ENCODE results near the gene MPO.

Gene MPO

DNA sequence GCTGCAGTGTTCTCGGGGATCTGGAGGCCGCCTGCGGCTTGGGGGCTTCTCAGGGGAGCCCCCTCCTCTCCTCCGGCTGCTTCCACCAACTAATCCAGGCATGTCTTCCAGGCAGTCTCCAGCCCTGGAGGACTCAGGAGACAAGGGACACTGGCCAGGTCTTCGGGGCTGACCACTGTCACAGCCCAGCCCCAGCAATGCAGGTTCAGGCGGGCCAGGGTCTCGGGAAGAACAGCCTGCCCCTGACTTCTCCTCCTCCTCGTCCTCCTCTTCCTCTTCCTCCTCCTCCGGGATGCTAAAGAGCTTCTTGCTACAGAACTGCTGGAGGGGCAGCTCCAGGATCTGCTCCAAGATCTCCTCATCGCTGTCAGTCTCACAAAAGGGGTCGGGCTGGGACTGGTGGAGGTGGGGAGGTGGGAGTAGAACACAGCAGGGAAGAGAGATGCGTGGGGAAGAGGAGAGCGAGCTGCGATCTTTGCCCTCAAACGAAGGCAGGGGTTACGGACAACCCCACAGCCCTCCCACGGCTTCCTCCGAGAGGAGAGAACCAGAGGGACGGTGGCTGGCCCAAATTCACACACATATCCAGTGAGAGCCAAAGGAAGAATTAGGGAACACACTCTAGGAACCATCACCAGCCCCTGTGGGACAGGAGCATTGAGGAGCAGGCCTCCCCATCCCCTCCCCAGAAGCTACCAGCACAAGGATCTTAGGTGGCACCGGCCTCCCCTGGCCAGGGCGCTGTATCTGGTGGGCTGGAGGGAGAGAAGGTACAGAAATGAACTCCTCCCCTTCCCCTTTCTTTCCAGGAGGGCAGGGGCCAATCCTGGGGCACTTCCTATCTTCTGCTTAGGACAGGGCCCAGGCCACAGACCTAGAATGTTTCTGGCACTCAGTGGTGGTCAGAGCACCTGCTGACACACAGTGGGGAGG is 28.5 kb upstream of the MPO start:
- H3K4me3 ChIP-seq (ENCODE audit: low read depth, low read length): no peak overlapping the region
- TF ChIP-seq, protein P1, sequence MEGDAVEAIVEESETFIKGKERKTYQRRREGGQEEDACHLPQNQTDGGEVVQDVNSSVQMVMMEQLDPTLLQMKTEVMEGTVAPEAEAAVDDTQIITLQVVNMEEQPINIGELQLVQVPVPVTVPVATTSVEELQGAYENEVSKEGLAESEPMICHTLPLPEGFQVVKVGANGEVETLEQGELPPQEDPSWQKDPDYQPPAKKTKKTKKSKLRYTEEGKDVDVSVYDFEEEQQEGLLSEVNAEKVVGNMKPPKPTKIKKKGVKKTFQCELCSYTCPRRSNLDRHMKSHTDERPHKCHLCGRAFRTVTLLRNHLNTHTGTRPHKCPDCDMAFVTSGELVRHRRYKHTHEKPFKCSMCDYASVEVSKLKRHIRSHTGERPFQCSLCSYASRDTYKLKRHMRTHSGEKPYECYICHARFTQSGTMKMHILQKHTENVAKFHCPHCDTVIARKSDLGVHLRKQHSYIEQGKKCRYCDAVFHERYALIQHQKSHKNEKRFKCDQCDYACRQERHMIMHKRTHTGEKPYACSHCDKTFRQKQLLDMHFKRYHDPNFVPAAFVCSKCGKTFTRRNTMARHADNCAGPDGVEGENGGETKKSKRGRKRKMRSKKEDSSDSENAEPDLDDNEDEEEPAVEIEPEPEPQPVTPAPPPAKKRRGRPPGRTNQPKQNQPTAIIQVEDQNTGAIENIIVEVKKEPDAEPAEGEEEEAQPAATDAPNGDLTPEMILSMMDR (IDR thresholded peaks at IDR 0.05; ENCODE audit: low read depth, low read length): no peak

DNA sequence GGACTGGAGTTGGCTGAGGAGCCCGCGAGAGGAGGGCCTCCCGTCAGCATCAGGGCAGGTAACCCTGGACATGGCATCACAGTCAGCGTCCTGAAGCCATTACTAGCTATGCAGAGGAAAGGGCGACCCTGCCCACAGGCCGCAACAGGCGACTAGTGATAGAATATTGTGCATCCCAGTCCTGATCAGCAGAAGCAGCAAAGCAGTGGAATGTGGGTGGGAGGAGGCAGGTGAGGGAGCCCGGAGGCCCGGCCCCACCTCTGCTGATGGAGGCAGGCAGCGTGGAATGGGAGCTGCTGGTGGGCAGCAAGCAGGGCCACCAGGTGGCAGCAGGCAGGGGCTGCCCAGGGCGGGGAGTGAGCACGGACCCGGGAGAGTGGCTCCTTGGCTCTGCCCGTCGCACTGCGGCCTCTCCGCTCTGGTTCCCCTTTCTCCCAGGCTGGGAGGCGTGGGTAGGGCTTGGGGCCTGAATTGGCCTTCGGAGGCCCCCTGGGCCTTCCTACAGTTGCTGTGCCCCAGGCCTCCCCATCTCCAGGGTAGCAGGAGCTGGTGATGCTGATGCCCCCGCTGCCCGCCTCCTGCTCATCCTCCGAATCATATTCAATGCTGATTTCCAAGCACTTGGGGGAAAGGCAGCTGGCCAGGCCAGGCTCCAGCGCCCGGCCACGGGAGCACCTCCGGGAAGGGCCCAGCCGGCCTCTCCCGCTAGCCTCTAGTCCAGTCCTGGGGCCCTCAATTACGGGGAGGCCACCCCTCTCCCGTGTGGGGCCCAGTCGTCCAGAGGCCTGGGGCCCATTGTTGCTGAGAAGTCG is 27.6 kb upstream of the MPO start:
- TF ChIP-seq, protein P1 (IDR thresholded peaks at IDR 0.05; ENCODE audit: low read depth, low read length): 0 out of 2 replicates have a peak, but pooled peaks have one; percentile 7
- no peak overlapping the region for H3K4me3 ChIP-seq (ENCODE audit: low read depth, low read length)

DNA sequence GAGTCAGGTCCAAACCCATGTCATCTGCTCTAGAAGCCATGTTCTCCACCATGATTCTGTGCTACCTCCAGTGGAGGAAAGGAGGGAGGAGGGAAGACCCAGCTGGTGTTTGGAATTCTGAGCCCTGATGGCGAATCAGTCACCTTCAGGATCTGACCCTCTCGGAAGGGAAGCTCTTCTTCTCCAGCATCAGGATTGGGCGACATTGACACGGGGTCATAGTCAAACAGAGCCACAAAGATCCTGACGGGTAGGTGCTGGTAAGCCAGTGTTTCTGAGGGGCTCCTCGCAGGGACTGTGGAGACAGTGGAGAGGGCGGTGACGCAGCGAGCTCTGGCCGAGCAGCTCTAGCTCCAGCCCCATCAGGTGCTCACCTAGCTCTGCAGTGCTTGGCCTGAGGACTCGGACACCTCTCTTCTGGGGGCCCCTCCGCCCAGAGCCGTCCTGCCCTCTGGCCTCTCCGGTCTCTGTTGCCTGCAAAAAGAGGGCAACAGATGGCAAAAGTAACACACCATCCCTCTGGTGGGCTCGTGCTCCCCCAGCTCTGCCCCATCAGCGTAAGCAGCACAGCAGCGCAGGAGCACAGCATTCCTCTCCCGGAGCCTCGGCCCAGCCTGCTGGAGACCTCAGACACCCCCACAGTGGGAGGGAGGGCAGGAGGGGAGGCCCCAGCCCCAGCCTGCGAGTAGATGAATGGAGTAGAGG is 26.9 kb upstream of the MPO start:
- TF ChIP-seq, protein P1 (IDR thresholded peaks at IDR 0.05; ENCODE audit: low read depth, low read length): no peak
- H3K4me3 ChIP-seq (ENCODE audit: low read depth, low read length): no peak overlapping the region

DNA sequence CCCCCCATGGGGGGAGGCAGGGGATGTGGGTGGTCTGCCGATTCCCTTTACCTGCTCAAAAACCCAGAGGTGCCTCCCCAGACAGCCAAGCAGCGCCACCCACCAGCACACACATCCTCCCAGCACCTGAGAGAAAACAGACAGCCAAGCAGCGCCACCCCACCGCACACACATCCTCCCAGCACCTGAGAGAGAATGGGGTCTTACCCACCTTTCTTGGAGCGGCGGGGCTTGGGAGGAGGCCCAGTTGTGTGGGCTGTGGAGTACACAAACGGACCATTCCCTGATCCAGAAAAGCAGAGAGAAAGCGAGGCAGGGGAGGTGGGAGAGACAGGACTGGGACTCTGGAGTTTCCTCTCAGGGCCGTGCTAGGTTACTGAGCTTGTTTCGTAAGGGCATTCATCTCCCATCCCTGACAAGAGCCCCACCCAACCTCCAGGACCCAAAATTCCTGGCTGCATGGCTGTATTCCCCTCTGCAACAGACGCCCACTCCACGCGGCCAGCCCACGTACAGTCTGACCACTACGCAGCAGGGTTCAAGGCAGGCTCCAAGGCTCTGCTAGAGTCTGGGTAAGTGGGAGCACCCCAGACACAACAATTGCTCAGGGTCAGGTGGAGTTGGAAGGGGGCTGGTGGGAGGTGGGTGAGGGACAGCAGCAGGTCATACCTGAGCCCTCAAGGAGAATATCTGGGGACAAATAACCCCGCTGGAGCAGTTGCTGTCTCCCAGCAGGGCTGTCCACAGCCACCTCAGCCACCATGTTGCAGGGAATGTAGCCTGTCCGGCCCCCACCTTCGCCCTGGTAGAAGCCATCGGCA is 25.6 kb upstream of the MPO start:
- TF ChIP-seq, protein P1 (IDR thresholded peaks at IDR 0.05; ENCODE audit: low read depth, low read length): no peak
- no peak overlapping the region for H3K4me3 ChIP-seq (ENCODE audit: low read depth, low read length)

DNA sequence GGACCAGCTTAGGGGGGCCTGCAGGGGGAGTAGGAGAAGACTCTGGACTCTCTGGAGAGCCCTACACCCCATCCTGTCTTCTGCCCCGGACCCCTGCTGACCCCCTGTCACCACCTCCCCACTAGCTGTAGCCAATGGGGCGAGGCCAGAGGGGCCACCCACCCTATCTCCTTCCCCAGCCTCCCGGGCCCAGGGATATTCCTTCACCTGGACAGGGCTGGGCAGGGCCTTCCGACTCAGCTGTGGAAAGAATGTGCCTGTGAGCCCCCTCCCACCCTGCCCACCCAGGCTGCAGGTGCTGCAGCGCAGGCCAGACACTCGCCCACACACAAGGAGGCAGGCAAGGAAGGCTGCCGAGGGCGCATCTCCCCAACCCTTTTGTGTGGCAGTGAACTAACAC is 24.9 kb upstream of the MPO start:
- H3K4me3 ChIP-seq (ENCODE audit: low read depth, low read length): no peak overlapping the region
- TF ChIP-seq, protein P1 (IDR thresholded peaks at IDR 0.05; ENCODE audit: low read depth, low read length): no peak

DNA sequence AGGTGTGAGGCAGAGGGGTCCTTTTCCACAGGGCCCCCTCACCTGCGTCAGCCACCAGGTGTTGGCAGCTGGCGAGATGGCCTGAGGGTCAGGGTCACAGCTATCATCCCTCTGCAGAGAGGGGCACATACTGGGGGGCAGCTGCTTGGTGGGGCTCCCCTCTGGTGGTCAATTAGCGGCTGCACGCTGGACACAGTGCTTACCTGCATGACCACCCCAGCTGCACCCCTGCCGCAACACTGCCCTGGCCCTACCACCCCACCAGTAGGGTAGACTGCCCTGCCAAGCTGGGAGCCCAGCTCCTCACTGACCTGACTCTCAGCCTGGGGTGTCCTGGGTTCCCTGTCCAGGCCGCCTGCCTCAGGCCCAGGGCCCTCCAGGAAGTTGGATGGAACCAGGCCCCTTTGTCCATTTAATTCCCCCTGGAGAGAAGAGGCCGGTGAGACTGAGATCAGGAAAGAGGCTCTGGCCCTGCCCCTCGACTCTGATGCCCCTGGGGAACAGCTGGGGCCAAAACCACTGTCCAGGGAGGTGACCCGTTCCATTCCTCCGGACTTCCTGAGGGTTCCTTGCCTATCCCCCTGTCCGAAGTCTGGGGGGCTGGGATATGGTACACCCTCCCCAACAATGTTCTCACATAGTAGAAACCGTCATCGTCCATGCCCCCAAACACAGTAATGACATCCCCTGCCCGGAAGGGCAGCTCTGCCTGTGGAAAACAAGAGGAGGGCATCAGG is 24.2 kb upstream of the MPO start:
- TF ChIP-seq, protein P1 (IDR thresholded peaks at IDR 0.05; ENCODE audit: low read depth, low read length): no peak
- no peak overlapping the region for H3K4me3 ChIP-seq (ENCODE audit: low read depth, low read length)

Measured in WI38 (cell line).